Measurements from ENCODE around the gene KRTAP10-2.
"Not testable (repeated sequence)": the region's sequence is repeated elsewhere in the genome, so short reads cannot be mapped to it uniquely, and the experiment has no call there.

Gene KRTAP10-2

GRCh38 chr21:44552681-44553080 lies 1.4 kb upstream of the KRTAP10-2 start:
- Histone ChIP-seq H3K4me3 (ENCODE audit: low read length) (no peak overlapping the region), H3K4me1 (ENCODE audit: control insufficient read depth, insufficient read depth, low read length) (no peaks in the 10 kb centered on the region), H3K9ac (ENCODE audit: low read length) (no peak overlapping the region), H3K36me3 (ENCODE audit: control insufficient read depth, insufficient read depth, low read length) (no peaks in the 10 kb centered on the region), H3K27ac (ENCODE audit: low read depth, low read length) (no peak overlapping the region), H3K27me3 (ENCODE audit: control insufficient read depth, insufficient read depth, low read length) (peaks cover 3% of the 10 kb centered on the region)

- H3K4me3 ChIP-seq (ENCODE audit: low read length), result no peak overlapping the region
- H3K27ac ChIP-seq (ENCODE audit: low read depth, low read length), result no peak overlapping the region
- H3K36me3 ChIP-seq (ENCODE audit: control insufficient read depth, insufficient read depth, low read length), result no peaks in the 10 kb centered on the region
- no peak overlapping the region for H3K9ac ChIP-seq (ENCODE audit: low read length)
- peaks cover 3% of the 10 kb centered on the region for H3K27me3 ChIP-seq (ENCODE audit: control insufficient read depth, insufficient read depth, low read length)
- no peaks in the 10 kb centered on the region for H3K4me1 ChIP-seq (ENCODE audit: control insufficient read depth, insufficient read depth, low read length)
Measured at GRCh38 chr21:44552136-44552535, 831 bp upstream of the KRTAP10-2 start.

- Histone ChIP-seq H3K27ac (ENCODE audit: low read depth, low read length) (no peak overlapping the region), H3K36me3 (ENCODE audit: control insufficient read depth, insufficient read depth, low read length) (no peaks in the 10 kb centered on the region), H3K9ac (ENCODE audit: low read length) (no peak overlapping the region), H3K4me3 (ENCODE audit: low read length) (no peak overlapping the region), H3K4me1 (ENCODE audit: control insufficient read depth, insufficient read depth, low read length) (no peaks in the 10 kb centered on the region), H3K27me3 (ENCODE audit: control insufficient read depth, insufficient read depth, low read length) (peaks cover 3% of the 10 kb centered on the region)
Measured at GRCh38 chr21:44550807-44551206, 498 bp downstream of the KRTAP10-2 start.

GRCh38 chr21:44550285-44550684 lies 1.0 kb downstream of the KRTAP10-2 start:
- not testable (repeated sequence) for H3K4me1 ChIP-seq (ENCODE audit: control insufficient read depth, insufficient read depth, low read length); H3K9ac ChIP-seq (ENCODE audit: low read length); H3K27me3 ChIP-seq (ENCODE audit: control insufficient read depth, insufficient read depth, low read length); H3K4me3 ChIP-seq (ENCODE audit: low read length); H3K36me3 ChIP-seq (ENCODE audit: control insufficient read depth, insufficient read depth, low read length); H3K27ac ChIP-seq (ENCODE audit: low read depth, low read length)

- Histone ChIP-seq H3K4me1 (ENCODE audit: control insufficient read depth, insufficient read depth, low read length) (no peaks in the 10 kb centered on the region), H3K9ac (ENCODE audit: low read length) (no peak overlapping the region), H3K27ac (ENCODE audit: low read depth, low read length) (no peak overlapping the region), H3K4me3 (ENCODE audit: low read length) (no peak overlapping the region), H3K36me3 (ENCODE audit: control insufficient read depth, insufficient read depth, low read length) (no peaks in the 10 kb centered on the region), H3K27me3 (ENCODE audit: control insufficient read depth, insufficient read depth, low read length) (peaks cover 3% of the 10 kb centered on the region)
Measured at GRCh38 chr21:44549525-44550211, 1.6 kb downstream of the KRTAP10-2 start.

GRCh38 chr21:44548922-44549321 lies 2.4 kb downstream of the KRTAP10-2 start:
- no peak overlapping the region for H3K27ac ChIP-seq (ENCODE audit: low read depth, low read length)
- H3K36me3 ChIP-seq (ENCODE audit: control insufficient read depth, insufficient read depth, low read length), result no peaks in the 10 kb centered on the region
- H3K27me3 ChIP-seq (ENCODE audit: control insufficient read depth, insufficient read depth, low read length), result no peaks in the 10 kb centered on the region
- H3K4me1 ChIP-seq (ENCODE audit: control insufficient read depth, insufficient read depth, low read length), result no peaks in the 10 kb centered on the region
- H3K4me3 ChIP-seq (ENCODE audit: low read length), result no peak overlapping the region
- H3K9ac ChIP-seq (ENCODE audit: low read length), result no peak overlapping the region

- H3K4me1 ChIP-seq (ENCODE audit: control insufficient read depth, insufficient read depth, low read length), result no peaks in the 10 kb centered on the region
- no peak overlapping the region for H3K27ac ChIP-seq (ENCODE audit: low read depth, low read length)
- no peak overlapping the region for H3K4me3 ChIP-seq (ENCODE audit: low read length)
- H3K9ac ChIP-seq (ENCODE audit: low read length), result no peak overlapping the region
- no peaks in the 10 kb centered on the region for H3K36me3 ChIP-seq (ENCODE audit: control insufficient read depth, insufficient read depth, low read length)
- no peaks in the 10 kb centered on the region for H3K27me3 ChIP-seq (ENCODE audit: control insufficient read depth, insufficient read depth, low read length)
Measured at GRCh38 chr21:44548381-44548780, 2.9 kb downstream of the KRTAP10-2 start.

- H3K27me3 ChIP-seq (ENCODE audit: control insufficient read depth, insufficient read depth, low read length), result no peaks in the 10 kb centered on the region
- H3K36me3 ChIP-seq (ENCODE audit: control insufficient read depth, insufficient read depth, low read length), result no peaks in the 10 kb centered on the region
- H3K4me3 ChIP-seq (ENCODE audit: low read length), result no peak overlapping the region
- no peaks in the 10 kb centered on the region for H3K4me1 ChIP-seq (ENCODE audit: control insufficient read depth, insufficient read depth, low read length)
- H3K9ac ChIP-seq (ENCODE audit: low read length), result no peak overlapping the region
- H3K27ac ChIP-seq (ENCODE audit: low read depth, low read length), result no peak overlapping the region
Measured at GRCh38 chr21:44547656-44548331, 3.5 kb downstream of the KRTAP10-2 start.

- no peaks in the 10 kb centered on the region for H3K27me3 ChIP-seq (ENCODE audit: control insufficient read depth, insufficient read depth, low read length)
- no peaks in the 10 kb centered on the region for H3K4me1 ChIP-seq (ENCODE audit: control insufficient read depth, insufficient read depth, low read length)
- H3K9ac ChIP-seq (ENCODE audit: low read length), result no peak overlapping the region
- no peak overlapping the region for H3K27ac ChIP-seq (ENCODE audit: low read depth, low read length)
- H3K4me3 ChIP-seq (ENCODE audit: low read length), result no peak overlapping the region
- H3K36me3 ChIP-seq (ENCODE audit: control insufficient read depth, insufficient read depth, low read length), result no peaks in the 10 kb centered on the region
Measured at GRCh38 chr21:44544566-44544965, 6.7 kb downstream of the KRTAP10-2 start.

GRCh38 chr21:44542716-44543115 lies 8.6 kb downstream of the KRTAP10-2 start:
- H3K9ac ChIP-seq (ENCODE audit: low read length), result no peak overlapping the region
- no peaks in the 10 kb centered on the region for H3K36me3 ChIP-seq (ENCODE audit: control insufficient read depth, insufficient read depth, low read length)
- H3K27me3 ChIP-seq (ENCODE audit: control insufficient read depth, insufficient read depth, low read length), result no peaks in the 10 kb centered on the region
- H3K4me1 ChIP-seq (ENCODE audit: control insufficient read depth, insufficient read depth, low read length), result no peaks in the 10 kb centered on the region
- no peak overlapping the region for H3K4me3 ChIP-seq (ENCODE audit: low read length)
- no peak overlapping the region for H3K27ac ChIP-seq (ENCODE audit: low read depth, low read length)

GRCh38 chr21:44540741-44541288 lies 10.5 kb downstream of the KRTAP10-2 start:
- H3K27ac ChIP-seq (ENCODE audit: low read depth, low read length), result no peak overlapping the region
- no peak overlapping the region for H3K9ac ChIP-seq (ENCODE audit: low read length)
- H3K4me1 ChIP-seq (ENCODE audit: control insufficient read depth, insufficient read depth, low read length), result no peaks in the 10 kb centered on the region
- H3K36me3 ChIP-seq (ENCODE audit: control insufficient read depth, insufficient read depth, low read length), result no peaks in the 10 kb centered on the region
- no peak overlapping the region for H3K4me3 ChIP-seq (ENCODE audit: low read length)
- H3K27me3 ChIP-seq (ENCODE audit: control insufficient read depth, insufficient read depth, low read length), result no peaks in the 10 kb centered on the region

- H3K36me3 ChIP-seq (ENCODE audit: control insufficient read depth, insufficient read depth, low read length), result no peaks in the 10 kb centered on the region
- H3K4me1 ChIP-seq (ENCODE audit: control insufficient read depth, insufficient read depth, low read length), result no peaks in the 10 kb centered on the region
- H3K27ac ChIP-seq (ENCODE audit: low read depth, low read length), result no peak within 1 kb of the TSS
- no peak within 1 kb of the TSS for H3K9ac ChIP-seq (ENCODE audit: low read length)
- H3K27me3 ChIP-seq (ENCODE audit: control insufficient read depth, insufficient read depth, low read length), result no peaks in the 10 kb centered on the region
- no peak within 1 kb of the TSS for H3K4me3 ChIP-seq (ENCODE audit: low read length)
Measured at GRCh38 chr21:44539991-44540666, 11.2 kb downstream of the KRTAP10-2 start, which contains the start of gene KRTAP10-1. TSS of gene KRTAP10-1 (minus strand) at chr21:44540195. CDS start at chr21:44540150, 45 bp downstream.

All from rectal smooth muscle tissue (tissue), 1 donor.